ENCODE results near the gene ITGB1BP1. TPM values are rescaled to one million over a fixed set of nuclear protein-coding genes. Genes with fewer than 3 reads are reported as not detected.

Gene ITGB1BP1
- total and polyA plus RNA-seq, 10 of the 15 experiments (the other 5 are each of a cell fraction or from before 2014, with no cell fraction given), result 50.2 to 273 (median 97.2) TPM

- TF ChIP-seq IRF3 (IDR thresholded peaks at IDR 0.05) (no peak), MXI1 (IDR thresholded peaks at IDR 0.05; ENCODE audit: low read depth, low read length) (no peak), BCL3 (IDR thresholded peaks at IDR 0.05; ENCODE audit: borderline replicate concordance, insufficient read depth, low read depth, low read length, poor library complexity, severe bottlenecking) (no peak), BHLHE40 (IDR thresholded peaks at IDR 0.05; ENCODE audit: borderline replicate concordance in 1 of 2, low read depth in 2 of 2, low read length in 1 of 2) (no peak), ZNF384 (IDR thresholded peaks at IDR 0.05; ENCODE audit: borderline replicate concordance, low read depth, low read length) (no peak), CBX5 (IDR thresholded peaks at IDR 0.05; ENCODE audit: low read depth) (no peak)
Measured at GRCh38 chr2:9406529-9407362, 16.6 kb downstream of the ITGB1BP1 start (continued).

- DNase-seq (ENCODE audit: low read depth, low spot score), result no peak
- no peak overlapping the region for H3K9ac ChIP-seq (ENCODE audit: control insufficient read depth, insufficient read depth, low read length)
- BruUV-seq (replicated peaks), result no TSS peak
- no peak for ATAC-seq
- H3K27me3 ChIP-seq (replicated peaks in 1 of 2; ENCODE audit: control insufficient read depth in 2 of 2, insufficient read depth in 2 of 2, low read length in 1 of 2), result no peaks in the 10 kb centered on the region
- CTCF ChIA-PET, result no interaction called here
- H3K27ac ChIP-seq (ENCODE audit: control insufficient read depth, insufficient read depth), result no peak overlapping the region
- no peak for FAIRE-seq
- H4K20me1 ChIP-seq (ENCODE audit: control insufficient read depth, insufficient read depth), result no peaks in the 10 kb centered on the region
- H3K9me3 ChIP-seq (replicated peaks; ENCODE audit: control insufficient read depth, insufficient read depth, low read length), result no peaks in the 10 kb centered on the region
- in situ Hi-C loops (cut with MboI), result no loop called here
- peaks cover 2 to 12% of the 10 kb centered on the region in 2 experiments; a peak in 3 of 4 replicates for H3K36me3 ChIP-seq (ENCODE audit: control insufficient read depth in 2 of 2, insufficient read depth in 2 of 2, low read length in 1 of 2)
- H3K4me1 ChIP-seq (ENCODE audit: control insufficient read depth, insufficient read depth, low read length), result no peaks in the 10 kb centered on the region
- POLR2A ChIA-PET, result no interaction called here
- SMC1A ChIA-PET (ENCODE audit: uncharacterized antibody, unreplicated experiment), result no interaction called here
- WGBS (ENCODE audit: insufficient coverage, insufficient replicate concordance, low lambda C conversion rate, missing lambda C conversion rate), result 96% methylated on average over 2 of the region's 2 CpGs
- no peak for TF ChIP-seq ZNF384 (IDR thresholded peaks at IDR 0.05; ENCODE audit: borderline replicate concordance, low read depth, low read length)
- no peak for TF ChIP-seq MYB (IDR thresholded peaks at IDR 0.05; ENCODE audit: borderline replicate concordance, low read depth, low read length)
- no peak for TF ChIP-seq IRF4 (IDR thresholded peaks at IDR 0.05; ENCODE audit: low read depth, low read length)
- TF ChIP-seq EP300 (IDR thresholded peaks at IDR 0.05; ENCODE audit: borderline replicate concordance in 1 of 2, control insufficient read depth in 1 of 2, low read depth in 2 of 2, low read length in 2 of 2), result no peak
- TF ChIP-seq ZNF274 (IDR thresholded peaks at IDR 0.05; ENCODE audit: insufficient read depth, insufficient read length), result no peak
- TF ChIP-seq NBN (IDR thresholded peaks at IDR 0.05), result no peak
- TF ChIP-seq RBBP5 (conservative IDR thresholded peaks at IDR 0.05), result no peak
- TF ChIP-seq BACH1 (IDR thresholded peaks at IDR 0.05; ENCODE audit: borderline replicate concordance), result no peak
- RAD21 ChIA-PET (ENCODE audit: unreplicated experiment), result no interaction called here
- H3K79me2 ChIP-seq (ENCODE audit: control insufficient read depth, insufficient read depth, low read length), result no peaks in the 10 kb centered on the region
- H2AFZ ChIP-seq (ENCODE audit: control insufficient read depth, low read depth, low read length), result no peak overlapping the region
- intact Hi-C loops (cut with micrococcal nuclease; ENCODE audit: unreplicated experiment), result no loop called here
- no peak overlapping the region for H3K4me2 ChIP-seq (ENCODE audit: control insufficient read depth, insufficient read depth)
- H3K4me3 ChIP-seq, result no peak overlapping the region
Measured at GRCh38 chr2:9405636-9406035, 17.7 kb downstream of the ITGB1BP1 start.

Measured in GM12878 (cell line).